GM18498 (cell line): ENCODE results near the gene LAGE3.

Experiments
- ATAC-seq: cut with Tn5 transposase; IDR thresholded peaks from one replicate; pipeline ENCODE4 v1.9.1; 2021; ENCODE audit warnings: mild to moderate bottlenecking, moderate library complexity; ENCODE audit not compliant: unreplicated experiment

Gene LAGE3

DNA sequence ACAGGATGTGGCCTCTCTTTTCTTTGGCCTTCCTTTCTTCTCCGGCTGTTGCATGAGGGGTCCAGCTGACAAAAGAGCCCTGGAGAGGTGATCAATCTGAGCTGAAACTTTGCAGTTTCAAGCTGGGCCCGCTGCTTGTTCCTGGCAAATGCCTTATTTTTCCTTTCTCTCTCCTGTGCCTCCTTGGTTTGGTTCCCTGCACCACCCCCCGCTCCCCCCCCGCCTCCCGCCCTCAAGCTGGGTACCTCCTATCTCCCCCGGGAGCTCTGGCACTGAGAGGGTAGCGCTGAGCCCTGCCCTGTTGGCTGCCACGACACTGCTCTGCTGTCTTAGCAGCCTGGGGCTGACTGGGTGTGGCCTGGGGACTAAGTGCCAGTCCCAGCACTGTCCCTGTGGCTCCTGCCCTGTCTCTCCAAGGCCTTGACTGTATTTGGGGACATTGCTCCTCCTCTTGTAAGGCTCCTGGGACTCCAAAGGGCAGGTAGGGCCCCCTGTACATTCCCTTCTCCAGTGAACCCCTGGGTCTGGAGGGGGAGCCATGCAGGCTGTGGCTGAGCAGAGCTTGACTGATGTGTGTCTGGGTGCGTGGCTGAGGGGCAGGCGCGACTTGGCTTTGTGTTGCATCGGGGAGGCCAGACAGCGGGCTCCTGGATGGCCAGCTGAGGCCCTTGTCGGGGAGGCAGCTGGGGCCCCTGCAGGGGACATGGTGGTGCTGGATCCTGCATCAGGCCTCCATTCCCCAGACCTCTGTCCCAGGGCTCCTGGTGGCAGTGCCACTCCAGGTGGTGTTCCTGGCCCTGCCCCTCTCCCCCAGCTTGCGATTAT lies 19.9 kb downstream of the LAGE3 start:
- no peak for ATAC-seq

DNA sequence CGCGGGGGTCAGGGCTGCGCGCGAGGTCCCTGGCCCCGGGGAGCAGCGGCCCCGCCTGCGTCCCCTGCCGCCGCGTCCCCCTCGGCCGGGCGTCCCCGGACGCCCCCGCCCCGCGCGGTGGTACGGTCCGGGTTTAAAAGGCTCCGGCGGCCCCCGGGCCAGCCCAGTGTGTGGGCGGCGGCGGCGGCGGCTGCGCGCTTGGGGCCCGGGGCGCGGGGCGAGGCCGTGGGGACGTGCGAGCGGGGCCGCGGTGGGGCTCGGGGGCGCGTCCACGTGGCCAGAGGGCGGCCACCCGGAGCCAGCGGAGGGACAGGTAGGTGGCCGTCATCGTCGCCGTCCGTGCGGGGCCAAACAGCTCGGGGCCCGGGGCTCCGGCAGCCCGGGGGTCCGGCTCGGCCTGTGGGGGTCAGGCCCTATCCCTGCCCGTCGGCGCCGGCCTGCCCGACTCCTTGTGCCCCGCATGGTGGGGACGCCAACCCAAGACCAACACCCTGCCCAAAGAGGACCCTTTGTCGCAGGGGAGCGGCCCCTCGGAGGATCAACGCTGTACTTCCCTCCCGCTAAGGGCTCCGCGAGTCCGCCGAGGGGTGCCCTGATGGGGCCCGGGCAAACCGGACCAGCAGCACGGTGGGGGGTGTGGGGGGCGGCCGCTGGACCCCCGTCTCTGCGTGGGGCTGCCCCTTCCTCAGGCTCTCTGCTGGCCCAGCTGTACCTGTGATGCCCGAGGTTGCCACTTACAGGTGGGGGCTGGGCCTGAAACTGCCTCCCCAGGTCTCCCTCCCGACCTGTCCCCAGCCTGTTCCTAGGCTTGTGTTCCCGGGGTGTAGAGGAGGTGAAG lies 20.7 kb downstream of the LAGE3 start, which contains the start of gene PLXNA3:
PLXNA3 (plus strand) TSS at position 166 of the 838 bp plus-strand sequence. CDS start 1,903 bp downstream, outside the sequence.
- ATAC-seq = peak; percentile 73

DNA sequence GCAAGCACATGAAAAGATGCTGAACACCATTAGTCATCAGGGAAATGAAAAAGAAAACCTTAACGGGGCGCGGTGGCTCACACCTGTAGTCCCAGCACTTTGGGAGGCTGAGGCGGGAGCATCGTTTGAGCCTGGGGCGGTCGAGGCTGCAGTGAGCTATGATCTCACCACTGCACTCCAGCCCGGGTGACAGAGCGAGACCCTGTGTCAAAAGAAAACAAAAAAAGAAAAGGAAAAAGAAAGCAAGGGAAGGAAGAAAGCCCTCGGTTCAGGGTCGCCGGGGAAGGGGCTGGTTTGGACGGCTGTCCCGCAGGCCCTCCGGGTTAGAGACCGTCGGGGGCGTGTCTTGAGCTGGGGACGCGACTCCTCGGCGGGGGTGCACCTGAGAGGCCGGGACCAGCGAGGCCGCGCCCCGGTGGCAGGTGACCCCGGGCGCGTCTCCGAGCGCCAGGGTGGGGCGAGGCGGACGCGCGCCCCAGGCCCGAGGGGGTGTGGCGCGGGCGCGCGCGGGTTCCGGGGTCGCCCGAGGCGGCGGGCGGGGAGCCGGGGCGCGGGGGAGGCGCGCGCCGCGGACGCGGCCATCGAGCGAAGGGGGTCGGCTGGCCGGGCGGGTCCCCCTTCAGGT lies 21.5 kb downstream of the LAGE3 start:
- ATAC-seq = peak; percentile 70

DNA sequence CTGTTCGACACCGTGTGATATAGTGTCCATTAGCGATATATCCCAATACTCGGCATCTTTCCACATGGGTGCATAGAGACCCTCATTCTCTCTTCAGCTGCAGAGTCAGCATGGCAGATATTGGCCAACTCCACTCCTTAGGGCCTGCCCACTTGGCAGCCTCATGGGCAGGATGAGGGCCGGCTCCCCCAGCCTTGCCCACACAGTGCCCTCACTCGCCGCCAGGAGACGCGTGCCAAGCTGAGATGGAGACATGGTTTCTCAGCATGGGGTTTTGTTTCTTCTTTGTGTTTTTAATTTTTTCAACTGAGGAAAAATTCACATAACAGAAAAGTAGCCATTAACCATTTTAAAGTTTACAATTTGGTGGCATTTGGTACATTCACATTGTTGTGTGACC lies 26.3 kb downstream of the LAGE3 start:
- no peak for ATAC-seq

DNA sequence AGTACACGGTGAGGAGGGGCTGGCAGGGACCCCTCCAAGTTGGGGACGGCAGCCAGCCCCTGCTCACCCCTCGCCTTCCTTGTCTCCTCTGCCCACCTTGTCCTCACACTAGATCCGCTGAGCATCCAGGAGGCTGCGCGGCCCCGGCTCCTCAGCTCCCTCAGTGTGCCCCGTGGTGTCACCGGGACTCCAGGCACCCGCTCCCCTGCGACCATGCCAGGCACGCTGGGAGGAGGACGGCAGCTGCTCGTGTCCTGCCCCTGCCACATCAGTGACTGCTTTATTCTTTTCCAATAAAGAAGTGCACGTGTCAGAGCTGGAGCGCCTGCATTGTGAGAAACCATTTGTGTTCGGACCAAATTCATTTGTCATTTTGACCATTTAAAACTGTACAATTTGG lies 28.8 kb downstream of the LAGE3 start:
- no peak for ATAC-seq

DNA sequence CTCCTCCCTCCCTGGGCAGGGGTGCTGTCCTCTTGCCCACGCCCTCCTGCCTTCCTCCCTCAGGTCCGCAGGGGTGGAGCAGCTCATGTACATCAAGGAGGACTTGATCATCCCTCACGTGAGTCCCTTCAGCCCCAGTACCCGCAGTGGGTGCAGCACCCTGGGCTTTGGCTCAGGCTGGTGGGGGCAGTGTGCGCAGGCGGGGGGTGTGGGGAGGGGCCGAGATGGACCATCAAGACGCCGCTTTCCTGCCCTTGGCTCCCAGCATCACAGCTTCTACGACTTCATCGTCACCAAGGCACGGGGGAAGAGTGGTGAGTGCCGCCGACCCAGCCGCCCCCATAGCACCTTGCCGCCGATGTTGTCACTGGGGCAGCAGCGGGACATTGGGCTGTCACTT lies 29.5 kb downstream of the LAGE3 start:
- no peak for ATAC-seq

DNA sequence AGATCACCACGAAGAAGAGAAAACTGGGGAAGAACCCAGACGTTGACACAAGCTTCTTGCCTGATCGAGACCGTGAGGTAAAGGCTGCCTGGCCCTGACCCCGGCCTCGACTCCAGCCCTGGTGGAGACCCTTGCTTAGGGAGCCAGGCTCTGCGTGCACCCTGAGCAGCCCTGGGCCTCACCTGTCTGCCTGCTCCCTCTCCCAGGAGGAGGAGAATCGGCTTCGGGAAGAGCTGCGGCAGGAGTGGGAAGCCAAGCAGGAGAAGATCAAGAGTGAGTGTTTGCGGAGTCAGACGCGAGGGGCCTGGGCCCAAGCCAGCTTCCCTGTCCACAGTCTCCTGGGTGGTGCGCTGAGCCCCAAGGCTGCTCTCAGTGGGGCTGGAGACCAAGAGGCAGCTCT lies 30.6 kb downstream of the LAGE3 start:
- ATAC-seq = no peak

DNA sequence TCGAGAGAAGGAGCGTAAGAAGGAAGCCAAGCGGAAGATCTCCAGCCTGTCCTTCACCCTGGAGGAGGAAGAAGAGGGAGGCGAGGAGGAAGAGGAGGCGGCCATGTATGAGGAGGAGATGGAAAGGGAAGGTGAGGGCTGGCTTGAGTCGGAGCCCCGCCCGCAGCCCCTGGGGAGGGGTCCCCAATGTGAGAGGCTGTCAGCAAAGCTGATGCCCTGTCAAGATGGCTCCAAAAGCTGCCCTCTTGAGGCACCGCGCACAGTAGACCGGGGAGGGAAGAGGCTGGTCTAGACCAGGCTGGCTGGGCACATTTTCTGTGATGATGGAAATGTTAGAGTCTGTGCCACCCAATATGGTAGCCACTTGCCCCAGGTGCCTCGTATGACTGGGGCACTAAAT lies 32.7 kb downstream of the LAGE3 start:
- no peak for ATAC-seq

DNA sequence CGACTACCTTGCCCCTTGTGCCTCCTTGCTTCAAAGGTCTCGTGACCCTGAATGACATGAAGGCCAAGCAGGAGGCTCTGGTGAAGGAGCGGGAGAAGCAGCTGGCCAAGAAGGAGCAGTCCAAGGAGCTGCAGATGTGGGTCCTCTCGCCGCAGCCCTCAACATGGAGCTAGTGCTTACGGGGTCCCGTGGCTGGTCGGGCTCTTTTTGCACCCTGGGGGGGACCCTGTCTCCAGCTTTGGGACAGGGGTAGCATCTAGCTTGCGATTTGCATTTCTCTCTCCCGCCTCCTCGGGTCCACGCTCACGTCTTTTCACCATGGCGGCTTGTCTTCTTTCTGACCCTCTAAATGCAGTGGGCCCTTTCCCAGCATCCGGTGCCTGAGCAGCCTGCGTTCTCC lies 33.3 kb downstream of the LAGE3 start:
- ATAC-seq = no peak

DNA sequence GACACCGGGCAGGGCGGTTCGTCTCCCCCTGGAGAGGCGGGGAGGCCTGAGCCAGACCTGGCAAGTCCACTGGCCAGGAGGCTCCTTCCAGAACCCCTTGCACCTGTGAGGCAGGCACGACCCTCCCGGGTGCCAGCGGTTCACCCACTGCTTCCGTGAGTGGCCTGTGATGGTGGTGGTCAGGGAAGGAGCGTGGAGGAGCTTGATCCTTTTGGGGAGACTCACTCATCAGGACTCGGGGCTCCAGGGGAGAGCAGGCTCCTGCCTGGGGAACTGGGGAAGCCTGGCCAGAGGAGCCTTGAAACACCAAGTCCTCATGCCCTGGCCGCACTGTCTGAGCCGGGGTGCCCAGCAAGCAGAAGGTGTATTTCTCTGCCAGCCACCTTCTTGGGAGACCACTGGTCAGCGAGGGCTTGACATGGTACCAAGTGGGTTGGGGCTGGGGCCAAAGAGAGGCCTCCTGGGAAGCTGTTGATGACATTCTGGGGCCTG lies 34.3 kb downstream of the LAGE3 start:
- no peak for ATAC-seq

DNA sequence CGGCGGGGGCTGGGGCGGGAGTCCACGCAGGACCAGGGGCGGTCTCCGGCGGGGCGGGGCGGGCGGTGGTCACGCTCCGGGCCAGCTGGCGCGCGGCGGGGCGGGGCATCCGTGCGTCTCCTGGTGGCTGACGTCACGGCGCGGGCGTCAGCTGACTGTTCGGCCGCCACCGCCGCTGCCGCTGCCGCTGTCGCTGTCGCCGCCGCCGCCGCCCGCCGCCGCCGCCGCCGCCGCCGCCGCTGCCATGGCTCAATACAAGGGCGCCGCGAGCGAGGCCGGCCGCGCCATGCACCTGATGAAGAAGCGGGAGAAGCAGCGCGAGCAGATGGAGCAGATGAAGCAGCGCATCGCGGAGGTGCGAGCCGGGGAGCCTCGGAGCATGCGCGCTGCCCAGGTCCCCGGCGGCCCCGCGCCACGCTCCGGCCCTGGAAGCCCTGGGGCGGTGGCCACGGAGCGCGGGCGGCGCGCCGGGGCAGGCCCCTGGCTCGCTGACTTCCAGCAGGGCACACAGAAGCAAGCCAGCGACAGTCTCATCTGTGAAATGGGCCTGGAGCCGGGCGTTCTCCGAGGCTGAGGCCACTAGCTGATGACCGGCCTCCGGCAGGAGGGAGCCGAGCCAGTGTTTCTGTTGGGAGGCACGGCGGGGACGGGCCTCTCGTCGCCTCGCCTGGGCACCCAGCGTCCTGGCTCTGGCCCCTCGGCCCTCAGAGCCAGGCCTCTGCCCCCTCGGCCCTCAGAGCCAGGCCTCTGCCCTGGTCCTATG lies 34.9 kb downstream of the LAGE3 start, which contains the start of gene FAM50A:
FAM50A (plus strand) TSS at position 150 of the 763 bp plus-strand sequence; CDS start at position 245, 95 bp downstream.
- peak; percentile 83 for ATAC-seq

DNA sequence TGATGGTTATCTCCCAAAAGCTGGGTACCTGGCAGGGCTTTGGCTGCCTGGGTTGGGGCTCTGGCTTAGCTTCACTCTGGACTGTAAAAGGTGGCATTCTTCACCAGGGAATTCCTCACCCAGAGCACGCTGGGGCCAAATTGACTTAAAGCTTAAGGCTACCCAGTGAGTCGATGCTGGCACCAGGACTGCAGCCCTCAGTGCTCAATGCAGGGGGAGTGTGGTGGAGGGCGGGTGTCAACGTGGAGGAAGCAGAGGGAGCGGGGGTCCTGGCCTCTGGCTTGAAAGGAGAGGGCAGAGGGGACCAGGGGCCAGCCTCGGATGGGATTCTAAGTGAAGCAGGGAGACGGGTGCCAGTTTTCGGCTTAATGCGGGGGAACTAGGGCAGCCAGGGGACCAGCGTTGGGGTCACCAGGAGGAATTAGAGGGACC lies 35.6 kb downstream of the LAGE3 start:
- ATAC-seq = no peak

DNA sequence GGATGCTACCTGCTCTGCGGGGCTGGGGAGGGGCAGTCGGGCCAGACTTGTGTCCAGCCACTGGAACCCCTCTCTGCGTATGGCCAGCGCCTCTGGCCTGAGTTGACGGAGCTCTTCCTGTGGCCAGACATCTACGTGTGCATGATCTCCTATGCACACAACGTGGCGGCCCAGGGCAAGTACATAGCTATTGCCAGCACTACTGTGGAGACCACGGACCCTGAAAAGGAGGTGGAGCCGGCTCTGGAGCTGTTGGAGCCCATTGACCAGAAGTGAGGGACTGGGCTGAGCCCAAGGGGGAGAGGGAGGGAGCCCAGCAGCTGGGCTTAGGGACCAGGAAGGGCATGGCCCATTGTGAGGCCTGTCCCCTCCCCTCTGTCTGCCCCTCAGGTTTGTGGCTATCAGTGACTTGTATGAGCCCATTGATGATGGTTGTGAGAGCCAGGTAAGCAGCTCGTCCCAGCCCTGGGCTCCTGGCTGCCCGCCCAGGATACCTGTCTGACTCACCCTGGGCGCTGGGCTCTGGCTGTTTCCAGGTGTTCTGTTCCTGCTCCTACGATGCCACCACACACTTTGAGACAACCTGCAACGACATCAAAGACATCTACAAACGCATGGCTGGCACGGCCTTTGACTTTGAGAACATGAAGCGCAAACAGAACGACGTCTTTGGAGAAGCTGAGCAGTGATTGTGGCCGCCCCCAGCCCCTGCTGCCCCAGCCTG lies 36.9 kb downstream of the LAGE3 start:
- ATAC-seq = no peak

DNA sequence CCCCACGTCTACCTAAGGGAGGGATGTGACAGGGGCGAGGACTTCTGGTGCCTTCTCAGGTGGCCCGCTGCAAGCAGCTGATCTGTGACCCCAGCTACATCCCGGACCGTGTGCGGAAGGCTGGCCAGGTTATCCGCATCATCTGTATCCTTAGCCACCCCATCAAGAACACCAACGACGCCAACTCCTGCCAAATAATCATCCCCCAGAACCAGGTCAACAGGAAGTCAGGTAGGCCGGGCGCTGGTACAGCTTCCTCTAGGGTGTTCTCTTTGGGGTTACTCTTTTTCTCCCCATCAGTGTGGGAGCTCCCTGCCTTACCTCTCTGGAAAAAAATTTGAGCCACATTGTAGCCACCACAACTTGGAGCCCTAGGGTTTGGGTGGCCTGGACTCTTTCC lies 37.5 kb downstream of the LAGE3 start:
- no peak for ATAC-seq

DNA sequence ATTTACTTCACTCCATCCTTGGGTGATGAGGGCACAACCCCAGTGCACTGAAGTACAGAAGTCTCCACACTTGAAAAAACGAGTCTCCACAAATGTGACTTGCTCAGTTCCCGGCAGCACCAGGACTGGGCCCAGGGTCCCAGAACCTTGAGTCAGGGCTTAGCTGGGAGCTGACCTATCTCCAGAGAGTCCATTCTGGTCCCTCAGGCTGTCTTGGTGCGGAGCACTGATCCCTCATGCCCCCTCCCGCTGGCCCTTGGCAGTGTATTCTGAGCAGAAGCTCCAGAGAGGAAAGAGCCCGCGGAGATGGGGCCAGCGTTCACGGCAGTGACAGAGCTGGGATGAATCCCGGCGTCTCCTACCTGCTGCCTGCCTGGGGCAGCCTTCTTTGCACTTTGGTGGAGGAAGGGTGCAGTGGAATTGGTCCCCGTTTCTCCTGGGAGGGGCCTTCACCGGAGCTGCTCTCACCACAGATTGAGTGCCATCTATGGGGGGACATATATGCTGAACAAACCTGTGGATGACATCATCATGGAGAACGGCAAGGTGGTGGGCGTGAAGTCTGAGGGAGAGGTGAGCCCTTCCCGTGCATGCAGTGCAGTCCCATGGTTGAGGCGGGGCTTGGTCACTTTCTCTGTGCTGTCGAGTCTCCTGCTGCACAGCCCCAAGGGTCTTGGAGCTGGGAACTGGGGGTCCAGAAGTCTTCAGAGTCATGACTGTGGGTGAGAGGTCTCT lies 38.3 kb downstream of the LAGE3 start:
- no peak for ATAC-seq

DNA sequence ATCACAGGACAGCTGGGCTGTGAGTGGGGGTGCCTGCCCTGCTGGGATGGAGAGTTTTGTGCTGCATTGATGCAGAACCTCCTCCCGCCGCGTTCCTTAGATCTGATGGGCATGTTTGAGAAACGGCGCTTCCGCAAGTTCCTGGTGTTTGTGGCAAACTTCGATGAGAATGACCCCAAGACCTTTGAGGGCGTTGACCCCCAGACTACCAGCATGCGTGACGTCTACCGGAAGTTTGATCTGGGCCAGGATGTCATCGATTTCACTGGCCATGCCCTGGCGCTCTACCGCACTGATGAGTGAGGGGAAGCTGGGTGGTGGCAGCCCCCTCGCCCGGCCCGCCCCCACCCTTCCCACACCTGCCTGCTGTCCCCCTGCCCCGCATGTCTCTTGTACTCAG lies 39.2 kb downstream of the LAGE3 start:
- no peak for ATAC-seq

DNA sequence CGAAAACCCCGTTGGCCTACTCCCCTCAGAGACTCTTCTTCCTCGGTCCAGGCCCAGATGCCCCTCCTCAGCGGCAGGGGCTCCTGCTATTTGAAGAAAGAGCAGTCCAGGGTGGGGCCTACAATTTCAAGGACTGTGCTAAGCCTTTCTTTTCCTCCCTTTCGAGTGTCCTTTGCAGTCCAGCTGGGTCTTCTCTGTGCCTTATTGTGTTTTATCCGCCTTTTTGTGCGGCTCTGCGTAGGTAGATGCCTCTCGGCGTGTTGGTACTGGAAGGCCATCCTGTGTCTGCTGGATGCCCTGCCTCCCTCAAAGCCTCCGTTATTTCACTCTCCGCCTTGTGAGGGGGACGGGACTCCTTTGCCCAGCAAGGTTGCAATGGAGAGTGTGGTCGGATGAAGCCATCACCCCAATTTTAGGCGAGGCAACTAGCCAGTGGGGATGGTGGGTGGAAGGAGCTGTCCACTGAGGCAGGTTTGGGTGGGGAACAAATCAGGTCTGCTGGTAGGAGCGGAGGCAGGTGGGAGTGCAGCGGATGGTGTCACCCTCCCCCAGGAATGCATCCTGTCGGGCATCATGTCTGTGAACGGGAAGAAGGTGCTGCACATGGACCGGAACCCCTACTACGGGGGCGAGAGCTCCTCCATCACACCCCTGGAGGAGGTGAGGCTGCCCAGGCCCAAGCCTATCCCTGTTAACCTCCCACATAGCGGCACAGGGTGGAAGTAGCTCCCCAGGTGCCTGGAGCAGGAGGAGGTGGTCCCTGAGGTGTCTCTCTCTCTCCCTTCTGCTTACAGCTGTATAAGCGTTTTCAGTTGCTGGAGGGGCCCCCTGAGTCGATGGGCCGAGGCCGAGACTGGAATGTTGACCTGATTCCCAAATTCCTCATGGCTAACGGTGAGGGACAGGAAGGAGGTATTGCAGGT lies 40.8 kb downstream of the LAGE3 start:
- ATAC-seq = no peak
